ENCODE results near the gene SMARCB1. TPM values are rescaled to one million over a fixed set of nuclear protein-coding genes. Genes with fewer than 3 reads are reported as not detected.
"Not testable (repeated sequence)": the region's sequence is repeated elsewhere in the genome, so short reads cannot be mapped to it uniquely, and the experiment has no call there.

The SMARCB1 gene
- total RNA-seq, 4 donors from 2014 or later: 31.5 to 53.4 (median 43.8) TPM

DNA sequence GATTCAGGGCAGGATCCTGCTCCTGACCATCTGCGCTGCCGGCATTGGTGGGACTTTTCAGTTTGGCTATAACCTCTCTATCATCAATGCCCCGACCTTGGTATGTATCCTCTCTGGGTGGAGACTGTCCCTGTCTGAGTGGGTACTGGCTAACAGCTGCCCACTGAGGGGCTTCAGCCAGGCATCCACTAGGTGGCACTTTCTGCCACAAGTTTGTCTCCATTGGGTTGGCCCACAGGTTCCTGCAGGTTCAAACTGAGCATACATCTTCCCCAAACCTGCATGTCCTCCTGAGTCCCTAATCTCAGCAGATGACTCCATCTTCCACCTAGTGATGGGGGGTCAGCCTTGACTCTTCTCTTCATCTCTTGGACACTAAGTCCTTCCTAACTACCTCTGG, 75.3 kb downstream of the SMARCB1 start:
- Histone ChIP-seq H3K4me1 (peaks cover 0 to 17% (median 0%) of the 10 kb centered on the region in 4 donors), H3K27me3 (no peaks in the 10 kb centered on the region), H3K27ac (no peak overlapping the region), H3K4me3 (no peak overlapping the region), H3K36me3 (peaks cover 0 to 32% (median 0%) of the 10 kb centered on the region in 3 donors), H3K9me3 (no peaks in the 10 kb centered on the region)
- TF ChIP-seq POLR2A (IDR thresholded peaks at IDR 0.05) (no peak), EP300 (IDR thresholded peaks at IDR 0.05) (no peak), CTCF (IDR thresholded peaks at IDR 0.05) (peak in 4 of 5 experiments; percentile 14 to 26 (median 17))
- DNase-seq (ENCODE audit: low spot score in 2 of 2): no peak
- WGBS, 2 donors: 81 to 85% methylated on average over 3 of the region's 3 CpGs

DNA sequence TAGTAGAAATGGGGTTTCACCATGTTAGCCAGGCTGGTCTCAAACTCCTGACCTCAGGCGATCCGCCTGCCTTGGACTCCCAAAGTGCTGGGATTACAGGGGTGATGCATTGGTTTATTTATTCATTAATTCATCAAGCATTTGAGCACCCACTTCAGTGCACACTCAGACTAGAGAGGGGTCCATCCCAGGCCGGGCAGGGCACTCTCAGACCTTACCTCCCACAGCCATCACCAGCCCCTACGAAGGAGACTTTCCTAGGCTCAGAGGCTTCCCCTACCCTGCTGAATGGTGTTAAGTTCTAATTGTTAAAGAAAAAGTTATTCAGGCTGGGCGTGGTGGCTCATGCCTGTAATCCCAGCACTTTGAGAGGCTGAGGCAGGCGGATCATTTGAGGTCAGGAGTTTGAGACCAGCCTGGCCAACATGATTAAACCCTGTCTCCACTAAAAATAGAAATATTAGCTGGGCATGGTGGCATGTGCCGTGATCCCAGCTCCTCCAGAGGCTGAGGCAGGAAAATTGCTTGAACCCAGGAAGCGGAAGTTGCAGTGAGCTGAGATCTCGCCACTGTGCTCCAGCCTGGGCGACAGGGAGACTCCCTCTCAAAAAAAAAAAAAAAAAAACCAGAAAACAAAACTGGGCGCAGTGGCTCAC, 77.9 kb downstream of the SMARCB1 start:
- WGBS, 2 donors: 70 to 93% methylated on average over 11 of the region's 11 CpGs

DNA sequence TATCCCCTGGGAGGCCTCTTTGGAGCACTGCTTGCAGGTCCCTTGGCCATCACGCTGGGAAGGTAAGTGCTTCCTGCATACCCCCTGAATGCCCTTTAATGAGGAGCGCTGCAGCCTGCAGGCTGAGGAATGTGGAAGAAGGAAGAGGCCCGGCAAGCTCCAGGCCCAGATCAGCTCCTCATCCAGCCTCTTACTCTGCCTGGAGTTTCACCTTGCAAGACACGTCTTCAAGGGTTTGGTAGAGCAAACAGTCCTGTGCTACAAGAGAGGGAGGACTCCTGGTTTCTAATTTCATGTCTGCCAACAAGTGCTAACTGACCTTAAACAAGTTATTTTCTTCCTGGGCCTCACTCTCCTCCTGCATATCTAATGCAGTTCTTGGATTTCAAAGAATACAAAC, 81.8 kb downstream of the SMARCB1 start:
- Histone ChIP-seq H3K27ac (no peak overlapping the region), H3K27me3 (no peaks in the 10 kb centered on the region), H3K9me3 (no peaks in the 10 kb centered on the region), H3K4me1 (no peaks in the 10 kb centered on the region), H3K4me3 (no peak overlapping the region), H3K36me3 (peaks cover 0 to 69% (median 10%) of the 10 kb centered on the region in 3 donors)
- WGBS, 2 donors: 83 to 93% methylated on average over 4 of the region's 4 CpGs
- TF ChIP-seq POLR2A (IDR thresholded peaks at IDR 0.05) (no peak), CTCF (IDR thresholded peaks at IDR 0.05) (no peak), EP300 (IDR thresholded peaks at IDR 0.05) (no peak)
- no peak for DNase-seq (ENCODE audit: low spot score in 2 of 2)

More for the DNA sequence above, 77.9 kb downstream of the SMARCB1 start:
- H3K4me1 ChIP-seq; H3K9me3 ChIP-seq; H3K27ac ChIP-seq; H3K4me3 ChIP-seq; DNase-seq (ENCODE audit: low spot score in 2 of 2); H3K27me3 ChIP-seq: not testable (repeated sequence)
- peaks cover 0 to 58% (median 10%) of the 10 kb centered on the region in 3 donors for H3K36me3 ChIP-seq

DNA sequence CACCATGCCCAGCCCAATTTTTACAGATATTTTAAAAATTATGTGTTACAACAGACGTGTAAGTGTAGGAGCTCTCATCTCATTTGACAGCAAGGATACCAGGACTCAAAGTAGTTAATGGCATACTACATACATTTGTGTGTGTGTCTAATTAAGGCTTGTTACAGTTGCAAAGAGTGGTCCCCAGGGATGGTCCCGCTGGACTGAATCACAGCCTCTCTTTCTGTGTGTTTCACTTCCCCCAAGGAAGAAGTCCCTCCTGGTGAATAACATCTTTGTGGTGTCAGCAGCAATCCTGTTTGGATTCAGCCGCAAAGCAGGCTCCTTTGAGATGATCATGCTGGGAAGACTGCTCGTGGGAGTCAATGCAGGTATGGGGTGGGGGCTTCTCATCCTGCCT, 88.1 kb downstream of the SMARCB1 start:
- no peaks in the 10 kb centered on the region for H3K27me3 ChIP-seq
- H3K27ac ChIP-seq: no peak overlapping the region
- no peak for TF ChIP-seq POLR2A (IDR thresholded peaks at IDR 0.05)
- no peak for TF ChIP-seq CTCF (IDR thresholded peaks at IDR 0.05)
- TF ChIP-seq EP300 (IDR thresholded peaks at IDR 0.05): no peak
- H3K36me3 ChIP-seq: peaks cover 0 to 58% (median 0%) of the 10 kb centered on the region in 3 donors
- no peak overlapping the region for H3K4me3 ChIP-seq
- no peaks in the 10 kb centered on the region for H3K4me1 ChIP-seq
- H3K9me3 ChIP-seq: no peaks in the 10 kb centered on the region
- DNase-seq (ENCODE audit: low spot score in 2 of 2): no peak
- WGBS, 2 donors: 73% methylated on average over 4 of the region's 4 CpGs

- H3K36me3 ChIP-seq: peaks cover 0 to 48% (median 0%) of the 10 kb centered on the region in 3 donors
- H3K9me3 ChIP-seq: no peaks in the 10 kb centered on the region
- TF ChIP-seq CTCF (IDR thresholded peaks at IDR 0.05) (no peak), EP300 (IDR thresholded peaks at IDR 0.05) (no peak), POLR2A (IDR thresholded peaks at IDR 0.05) (no peak)
- H3K4me3 ChIP-seq: no peak overlapping the region
- no peaks in the 10 kb centered on the region for H3K27me3 ChIP-seq
- no peak for DNase-seq (ENCODE audit: low spot score in 2 of 2)
- no peaks in the 10 kb centered on the region for H3K4me1 ChIP-seq
- WGBS, 2 donors: 88 to 100% methylated on average over 1 to 2 of the region's 2 CpGs
- no peak overlapping the region for H3K27ac ChIP-seq
These were observed 89.0 kb downstream of the SMARCB1 start for GRCh38 chr22:23875801-23876200.

Measured in tibial nerve (tissue), 4 donors.